ENCODE data around the gene RELN. TPM values are rescaled to one million over a fixed set of nuclear protein-coding genes. Genes with fewer than 3 reads are reported as not detected.

The RELN gene
- total RNA-seq, 1 donor from 2014 or later: 5.4 TPM

DNA sequence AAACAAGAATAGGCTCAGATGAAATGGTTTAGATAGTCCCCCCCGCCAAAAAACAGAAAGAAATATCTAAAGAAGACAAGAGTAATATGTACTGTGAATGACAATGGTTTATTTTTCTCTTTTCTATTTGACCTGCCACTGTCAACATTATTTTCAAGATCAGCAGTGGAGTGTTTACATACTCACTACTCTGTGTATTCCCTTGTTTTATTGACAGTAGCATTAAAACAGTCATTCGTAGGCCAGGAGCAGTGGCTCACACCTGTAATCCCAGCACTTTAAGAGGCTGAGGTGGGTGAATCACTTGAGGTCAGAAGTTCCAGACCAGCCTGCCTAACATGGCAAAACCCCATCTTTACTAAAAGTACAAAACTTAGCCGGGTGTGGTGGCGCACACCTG lies 298.2 kb downstream of the RELN start:
- no peak for DNase-seq (ENCODE audit: low spot score, unreplicated experiment)
- Mint-ChIP-seq H3K4me1 (ENCODE audit: low read depth) (peaks cover 22% of the 10 kb centered on the region), H3K27ac (no peak overlapping the region), H3K36me3 (ENCODE audit: insufficient read depth) (no peaks in the 10 kb centered on the region), H3K27me3 (no peaks in the 10 kb centered on the region), H3K4me3 (ENCODE audit: low read depth) (no peak overlapping the region), H3K9me3 (ENCODE audit: low read depth) (no peaks in the 10 kb centered on the region)
- TF ChIP-seq, protein P1, sequence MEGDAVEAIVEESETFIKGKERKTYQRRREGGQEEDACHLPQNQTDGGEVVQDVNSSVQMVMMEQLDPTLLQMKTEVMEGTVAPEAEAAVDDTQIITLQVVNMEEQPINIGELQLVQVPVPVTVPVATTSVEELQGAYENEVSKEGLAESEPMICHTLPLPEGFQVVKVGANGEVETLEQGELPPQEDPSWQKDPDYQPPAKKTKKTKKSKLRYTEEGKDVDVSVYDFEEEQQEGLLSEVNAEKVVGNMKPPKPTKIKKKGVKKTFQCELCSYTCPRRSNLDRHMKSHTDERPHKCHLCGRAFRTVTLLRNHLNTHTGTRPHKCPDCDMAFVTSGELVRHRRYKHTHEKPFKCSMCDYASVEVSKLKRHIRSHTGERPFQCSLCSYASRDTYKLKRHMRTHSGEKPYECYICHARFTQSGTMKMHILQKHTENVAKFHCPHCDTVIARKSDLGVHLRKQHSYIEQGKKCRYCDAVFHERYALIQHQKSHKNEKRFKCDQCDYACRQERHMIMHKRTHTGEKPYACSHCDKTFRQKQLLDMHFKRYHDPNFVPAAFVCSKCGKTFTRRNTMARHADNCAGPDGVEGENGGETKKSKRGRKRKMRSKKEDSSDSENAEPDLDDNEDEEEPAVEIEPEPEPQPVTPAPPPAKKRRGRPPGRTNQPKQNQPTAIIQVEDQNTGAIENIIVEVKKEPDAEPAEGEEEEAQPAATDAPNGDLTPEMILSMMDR (IDR thresholded peaks at IDR 0.05; ENCODE audit: unreplicated experiment): no peak

DNA sequence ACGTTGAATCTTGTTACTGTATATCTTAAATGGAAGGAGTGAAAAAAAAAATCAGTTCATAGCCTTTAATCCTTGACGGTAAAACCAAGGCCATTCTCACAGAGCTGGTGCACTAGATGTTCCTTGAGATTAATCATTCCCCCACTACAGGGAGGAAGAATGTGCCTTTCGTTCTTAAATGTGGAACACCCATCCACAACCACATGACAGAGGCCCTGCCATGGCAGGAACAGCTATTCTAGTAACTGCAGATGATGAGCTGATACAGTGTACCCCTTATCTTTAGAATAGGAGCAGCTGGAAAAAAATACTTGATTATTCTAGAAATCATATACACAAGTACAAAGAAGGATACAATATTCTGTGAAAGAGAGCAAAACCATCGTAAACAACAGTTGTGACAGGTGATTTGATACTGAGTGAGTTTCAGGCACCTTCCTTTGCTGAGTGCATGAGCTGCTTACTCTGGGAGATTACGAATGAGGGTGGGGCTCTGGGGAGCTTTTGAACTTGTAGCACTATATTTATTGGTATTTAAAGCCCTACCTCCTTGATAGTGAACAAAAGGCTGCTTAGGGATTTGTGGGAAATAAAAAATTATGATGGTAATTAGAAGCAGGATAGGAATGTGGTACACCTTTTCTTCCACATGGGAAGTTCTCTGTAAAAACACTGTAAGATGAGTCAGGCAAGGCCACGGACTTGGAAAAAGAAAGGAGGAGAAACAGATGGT lies 299.1 kb downstream of the RELN start:
- no peak for DNase-seq (ENCODE audit: low spot score, unreplicated experiment)
- Mint-ChIP-seq H3K36me3 (ENCODE audit: insufficient read depth) (no peaks in the 10 kb centered on the region), H3K4me1 (ENCODE audit: low read depth) (peaks cover 22% of the 10 kb centered on the region), H3K27ac (no peak overlapping the region), H3K4me3 (ENCODE audit: low read depth) (no peak overlapping the region), H3K27me3 (no peaks in the 10 kb centered on the region), H3K9me3 (ENCODE audit: low read depth) (no peaks in the 10 kb centered on the region)
- TF ChIP-seq, protein P1 (IDR thresholded peaks at IDR 0.05; ENCODE audit: unreplicated experiment): no peak

DNA sequence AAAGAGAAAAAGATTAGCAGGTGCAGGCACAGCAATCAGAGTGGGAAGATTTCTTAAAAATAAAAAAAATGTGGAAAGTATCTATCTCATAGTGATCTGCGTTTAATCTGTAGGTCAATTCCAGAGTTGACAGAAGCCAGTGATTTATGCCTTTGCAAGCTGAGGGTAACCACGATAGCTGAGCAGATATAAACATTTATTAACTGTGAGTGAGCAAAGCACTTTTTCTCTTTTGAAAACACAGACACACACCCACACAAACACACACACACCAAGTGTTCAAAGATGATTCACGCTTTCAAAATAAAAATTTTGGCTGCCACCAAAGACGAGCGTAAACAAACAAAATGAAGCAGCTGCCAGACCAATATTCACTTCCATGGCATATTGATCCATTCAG lies 300.2 kb downstream of the RELN start:
- H3K4me3 Mint-ChIP-seq (ENCODE audit: low read depth): no peak overlapping the region
- no peaks in the 10 kb centered on the region for H3K36me3 Mint-ChIP-seq (ENCODE audit: insufficient read depth)
- peaks cover 22% of the 10 kb centered on the region for H3K4me1 Mint-ChIP-seq (ENCODE audit: low read depth)
- DNase-seq (ENCODE audit: low spot score, unreplicated experiment): no peak
- no peak overlapping the region for H3K27ac Mint-ChIP-seq
- TF ChIP-seq, protein P1 (IDR thresholded peaks at IDR 0.05; ENCODE audit: unreplicated experiment): no peak
- no peaks in the 10 kb centered on the region for H3K9me3 Mint-ChIP-seq (ENCODE audit: low read depth)
- H3K27me3 Mint-ChIP-seq: no peaks in the 10 kb centered on the region

DNA sequence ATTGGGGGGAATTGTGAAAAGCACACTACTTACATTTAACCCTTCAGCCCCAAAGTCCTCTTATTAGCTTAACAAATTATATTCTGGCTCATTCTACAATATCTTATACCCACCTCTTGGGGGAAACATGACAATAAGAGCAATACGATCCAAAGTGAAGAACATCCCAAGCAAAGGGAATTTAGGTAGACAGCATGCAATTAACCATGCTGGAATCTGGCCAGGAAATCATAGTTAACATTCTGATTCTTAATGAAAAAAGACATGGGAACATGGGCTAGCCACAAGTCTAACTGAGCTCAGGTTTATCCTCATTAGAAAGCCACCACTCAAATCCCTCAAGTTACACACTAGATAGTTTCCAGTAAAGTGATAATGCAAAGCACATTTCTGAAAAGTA lies 301.5 kb downstream of the RELN start:
- TF ChIP-seq, protein P1 (IDR thresholded peaks at IDR 0.05; ENCODE audit: unreplicated experiment): no peak
- no peaks in the 10 kb centered on the region for H3K9me3 Mint-ChIP-seq (ENCODE audit: low read depth)
- no peak for DNase-seq (ENCODE audit: low spot score, unreplicated experiment)

DNA sequence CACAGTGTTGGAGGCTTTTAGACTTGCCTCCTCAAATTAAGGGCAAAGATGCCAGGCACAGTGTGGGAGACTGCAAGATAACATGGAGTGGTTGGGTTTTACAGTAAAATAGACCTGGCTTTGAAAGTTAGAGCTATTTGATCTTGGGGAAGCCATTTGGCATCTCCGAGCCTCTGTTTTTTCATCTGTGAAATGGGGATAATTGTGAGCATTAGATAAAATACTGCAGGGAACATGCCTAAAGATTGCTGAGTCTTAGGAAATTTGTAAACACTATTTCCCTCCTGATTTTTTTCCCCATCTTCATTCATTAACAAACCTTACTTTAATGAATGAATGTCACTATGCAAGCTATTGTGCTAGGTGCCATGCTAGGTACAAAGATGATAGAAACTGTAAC lies 302.2 kb downstream of the RELN start:
- Mint-ChIP-seq H3K27me3 (no peaks in the 10 kb centered on the region), H3K36me3 (ENCODE audit: insufficient read depth) (no peaks in the 10 kb centered on the region), H3K4me3 (ENCODE audit: low read depth) (no peak overlapping the region), H3K27ac (no peak overlapping the region), H3K4me1 (ENCODE audit: low read depth) (peaks cover 22% of the 10 kb centered on the region), H3K9me3 (ENCODE audit: low read depth) (no peaks in the 10 kb centered on the region)
- TF ChIP-seq, protein P1 (IDR thresholded peaks at IDR 0.05; ENCODE audit: unreplicated experiment): no peak
- no peak for DNase-seq (ENCODE audit: low spot score, unreplicated experiment)

More for the DNA sequence above, 301.5 kb downstream of the RELN start:
- no peak overlapping the region for H3K27ac Mint-ChIP-seq
- no peaks in the 10 kb centered on the region for H3K36me3 Mint-ChIP-seq (ENCODE audit: insufficient read depth)
- no peak overlapping the region for H3K4me3 Mint-ChIP-seq (ENCODE audit: low read depth)
- H3K4me1 Mint-ChIP-seq (ENCODE audit: low read depth): peaks cover 22% of the 10 kb centered on the region
- no peaks in the 10 kb centered on the region for H3K27me3 Mint-ChIP-seq

Data from progenitor cell of endocrine pancreas (in vitro differentiated cells).